NB4 (cell line): ENCODE data around the gene CD44.

Experiments
- CTCF ChIP-seq: IDR thresholded peaks from one replicate; pipeline ENCODE4 v1.5.1; 2012; ENCODE audit warnings: low read depth, low read length
- MYC ChIP-seq: IDR thresholded peaks from 2 replicates; pipeline ENCODE4 v1.6.1; 2011; ENCODE audit warnings: low read depth, low read length
- POLR2A ChIP-seq: IDR thresholded peaks from 2 replicates; pipeline ENCODE4 v1.6.1; 2011; ENCODE audit warnings: mild to moderate bottlenecking; ENCODE audit not compliant: insufficient read length; ENCODE audit errors: extremely low read depth
- TF ChIP-seq, protein P1 (sequence below): IDR thresholded peaks from 2 replicates; pipeline ENCODE4 v1.6.1; 2011; ENCODE audit warnings: low read depth, low read length

- TF ChIP-seq CTCF = no peak
- no peak for TF ChIP-seq MYC
- no peak for TF ChIP-seq POLR2A
- TF ChIP-seq, protein P1, sequence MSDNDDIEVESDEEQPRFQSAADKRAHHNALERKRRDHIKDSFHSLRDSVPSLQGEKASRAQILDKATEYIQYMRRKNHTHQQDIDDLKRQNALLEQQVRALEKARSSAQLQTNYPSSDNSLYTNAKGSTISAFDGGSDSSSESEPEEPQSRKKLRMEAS = no peak
Measured at GRCh38 chr11:35183326-35183925, 44.5 kb downstream of the CD44 start.
